SK-N-MC (cell line): ENCODE data around the gene POR.

ENCODE experiments used
- EZH2 ChIP-seq: fragments of 200-600 bp; sonication (generic); IDR thresholded peaks from one replicate; pipeline ENCODE4 v1.6.1; 2017; ENCODE audit warnings: antibody characterized with exemption
- FOXP2 ChIP-seq: optimal IDR thresholded peaks from 2 replicates; pipeline ENCODE3; 2011; ENCODE audit warnings: mild to moderate bottlenecking, moderate library complexity; ENCODE audit not compliant: insufficient read depth; ENCODE audit errors: extremely low read length, control extremely low read depth
- POLR2AphosphoS5 ChIP-seq: IDR thresholded peaks from 2 replicates; pipeline ENCODE4 v1.6.1; 2012; ENCODE audit warnings: mild to moderate bottlenecking, low read depth, low read length, borderline replicate concordance

DNA sequence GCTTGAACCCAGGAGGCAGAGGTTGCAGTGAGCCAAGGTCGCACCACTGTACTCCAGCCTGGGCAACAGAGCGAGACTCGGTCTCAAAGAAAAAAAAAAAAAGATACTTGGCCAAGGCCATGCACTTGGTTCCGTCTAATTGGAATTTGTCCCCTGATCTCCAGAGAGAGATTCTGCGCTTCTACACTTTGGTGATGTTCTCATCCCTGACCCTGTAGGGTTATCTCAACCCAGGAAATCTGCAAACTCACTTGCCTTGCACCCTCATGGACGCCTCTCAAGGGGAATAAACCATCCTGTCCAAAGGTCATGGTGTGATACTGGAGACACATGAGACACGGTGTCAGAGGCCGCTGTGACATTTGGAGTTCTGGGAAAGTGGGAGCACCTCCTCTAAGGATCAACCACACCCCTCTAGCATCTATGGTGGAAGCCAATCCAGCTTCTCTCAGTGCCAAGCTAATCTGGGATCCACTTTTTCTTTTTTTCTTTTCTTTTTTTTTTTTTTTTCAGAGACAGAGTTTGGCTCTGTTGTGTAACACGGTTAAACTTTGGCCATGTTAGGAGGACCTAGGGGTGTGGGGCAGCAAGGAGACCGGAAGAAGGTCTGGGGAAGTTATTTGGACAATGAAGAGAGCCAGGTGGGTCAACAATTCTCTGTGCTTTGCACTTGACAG lies 7.8 kb upstream of the POR start:
- TF ChIP-seq POLR2AphosphoS5 (no peak), EZH2 (no peak), FOXP2 (no peak)
